KBM-7 (cell line): ENCODE measurements around the gene RUNX1.

ENCODE experiments used
- DNase-seq: peaks from one replicate; pipeline ENCODE4 v3.0.0-alpha.2; 2015
- in situ Hi-C: fragments of 300-500 bp; cut with MboI; formaldehyde crosslinking; loops from 2 replicates; pipeline ENCODE4 v1.14.3; 2020; ENCODE audit warnings: low sequenced_read_pairs, low pct_unique_long_range_greater_than_20kb, mixed read lengths

Gene RUNX1

DNA sequence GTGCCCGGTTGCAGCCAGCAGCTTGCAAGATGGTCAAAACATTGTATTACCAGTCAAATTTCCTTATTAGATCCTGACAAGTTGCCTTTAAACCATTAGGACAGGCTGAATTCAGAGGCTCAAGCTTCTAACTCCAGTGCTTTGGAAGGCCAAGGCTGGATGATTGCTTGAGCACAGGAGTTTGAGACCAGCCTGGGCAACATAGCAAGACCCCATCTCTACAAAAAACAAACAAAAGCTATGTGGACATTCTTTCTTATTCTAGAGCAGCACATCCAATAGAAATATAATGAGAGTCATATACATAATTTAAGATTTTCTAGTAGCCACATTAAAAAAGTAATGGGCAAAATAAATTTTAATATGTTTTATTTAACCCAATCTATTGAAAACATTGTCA, 149.3 kb downstream of the RUNX1 start:
- DNase-seq = no peak
- in situ Hi-C loops = no loop called here

DNA sequence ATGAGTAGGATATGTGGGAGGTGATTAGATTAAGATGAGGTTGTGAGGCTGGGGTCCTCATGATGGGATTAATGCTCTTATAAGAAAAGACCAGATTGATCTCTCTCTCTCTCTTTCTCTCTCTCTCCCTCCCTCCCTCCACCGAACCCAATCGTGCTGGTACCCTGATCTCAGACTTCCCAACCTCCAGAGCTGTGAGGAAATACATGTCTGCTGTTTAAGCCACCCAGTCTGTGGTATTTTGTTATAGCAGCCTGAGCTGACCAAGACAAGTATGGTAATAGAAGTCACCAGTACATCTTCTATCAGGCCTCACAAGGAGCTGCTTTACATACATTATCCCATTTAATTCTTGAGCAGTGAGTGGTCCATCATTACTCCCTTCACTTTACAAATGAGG, 149.8 kb downstream of the RUNX1 start:
- DNase-seq = no peak
- in situ Hi-C loops = no loop called here

DNA sequence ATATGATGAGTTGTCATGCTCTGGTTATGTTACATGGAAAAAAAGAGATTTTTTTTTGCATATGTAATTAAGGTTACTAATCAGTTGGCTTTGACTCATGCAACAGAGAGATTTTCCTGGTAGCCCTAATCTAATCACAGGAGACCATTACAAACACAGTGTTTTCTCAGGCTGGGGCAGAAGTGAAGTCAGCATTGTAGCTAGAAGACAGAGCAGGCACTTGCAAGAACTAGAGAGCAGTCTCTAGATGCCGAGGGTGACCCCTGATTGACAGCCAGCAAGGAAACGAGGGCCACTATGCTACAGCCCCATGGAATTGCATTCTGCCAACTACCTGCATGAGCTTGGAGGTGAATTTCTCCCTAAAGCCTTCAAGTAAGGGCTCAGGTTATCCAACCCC, 151.3 kb downstream of the RUNX1 start:
- DNase-seq = no peak
- in situ Hi-C loops = no loop called here

DNA sequence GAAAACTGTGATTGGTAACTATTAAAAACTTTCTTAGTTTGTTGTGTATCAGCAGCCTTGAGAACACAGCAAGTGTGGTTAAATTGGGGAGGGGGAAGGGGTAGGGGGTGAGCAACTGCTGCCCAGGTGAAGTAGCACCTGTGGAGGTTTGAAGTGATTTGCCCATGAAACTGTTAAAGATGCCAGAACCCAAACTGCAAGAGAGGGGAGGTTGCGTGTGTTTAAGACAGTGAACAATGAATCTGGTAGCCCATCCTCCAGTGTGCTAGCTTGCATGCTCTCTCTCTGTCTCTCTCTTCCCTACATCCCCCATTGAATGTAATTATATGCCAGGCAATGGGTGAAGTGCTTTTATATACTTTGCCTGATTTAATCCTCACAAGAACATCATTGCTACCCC, 154.7 kb downstream of the RUNX1 start:
- DNase-seq = no peak
- in situ Hi-C loops = no loop called here

DNA sequence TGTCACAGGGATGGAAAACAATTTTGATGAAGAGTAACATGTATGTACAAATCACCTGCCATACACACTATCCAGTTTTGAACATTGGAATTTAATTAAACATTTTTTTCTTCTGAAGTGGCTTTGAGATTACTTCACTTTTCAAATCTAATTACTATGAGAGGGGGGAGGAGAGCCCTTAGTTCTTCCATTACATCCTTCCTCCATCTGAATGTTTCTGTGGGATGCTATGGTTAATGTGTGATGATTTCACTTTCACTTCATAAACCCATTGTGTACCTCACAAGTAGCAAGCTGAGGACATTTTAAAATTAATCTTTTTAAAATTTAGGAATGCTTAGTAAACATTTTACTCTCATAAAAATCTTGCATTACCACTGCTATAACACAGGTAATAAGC, 156.9 kb downstream of the RUNX1 start:
- peak; percentile 57 for DNase-seq

DNA sequence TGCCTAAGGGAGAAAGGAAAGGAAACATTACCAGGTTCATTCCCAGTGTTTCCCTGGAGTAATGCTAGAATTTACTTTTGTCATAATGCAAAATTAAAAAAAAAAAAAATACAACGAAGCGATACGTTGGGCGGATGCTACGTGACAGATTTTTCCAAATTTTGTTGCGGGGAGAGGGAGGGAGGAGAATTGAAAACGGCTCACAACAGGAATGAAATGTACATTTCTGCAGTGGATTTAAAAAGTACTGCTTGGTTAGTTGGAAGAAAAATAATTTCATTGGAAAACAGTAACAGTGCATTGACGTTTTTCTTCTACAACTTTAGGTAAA, 157.5 kb downstream of the RUNX1 start:
- in situ Hi-C loops = no loop called here
- DNase-seq = no peak

More for the DNA sequence above, 156.9 kb downstream of the RUNX1 start:
- in situ Hi-C loops = no loop called here

DNA sequence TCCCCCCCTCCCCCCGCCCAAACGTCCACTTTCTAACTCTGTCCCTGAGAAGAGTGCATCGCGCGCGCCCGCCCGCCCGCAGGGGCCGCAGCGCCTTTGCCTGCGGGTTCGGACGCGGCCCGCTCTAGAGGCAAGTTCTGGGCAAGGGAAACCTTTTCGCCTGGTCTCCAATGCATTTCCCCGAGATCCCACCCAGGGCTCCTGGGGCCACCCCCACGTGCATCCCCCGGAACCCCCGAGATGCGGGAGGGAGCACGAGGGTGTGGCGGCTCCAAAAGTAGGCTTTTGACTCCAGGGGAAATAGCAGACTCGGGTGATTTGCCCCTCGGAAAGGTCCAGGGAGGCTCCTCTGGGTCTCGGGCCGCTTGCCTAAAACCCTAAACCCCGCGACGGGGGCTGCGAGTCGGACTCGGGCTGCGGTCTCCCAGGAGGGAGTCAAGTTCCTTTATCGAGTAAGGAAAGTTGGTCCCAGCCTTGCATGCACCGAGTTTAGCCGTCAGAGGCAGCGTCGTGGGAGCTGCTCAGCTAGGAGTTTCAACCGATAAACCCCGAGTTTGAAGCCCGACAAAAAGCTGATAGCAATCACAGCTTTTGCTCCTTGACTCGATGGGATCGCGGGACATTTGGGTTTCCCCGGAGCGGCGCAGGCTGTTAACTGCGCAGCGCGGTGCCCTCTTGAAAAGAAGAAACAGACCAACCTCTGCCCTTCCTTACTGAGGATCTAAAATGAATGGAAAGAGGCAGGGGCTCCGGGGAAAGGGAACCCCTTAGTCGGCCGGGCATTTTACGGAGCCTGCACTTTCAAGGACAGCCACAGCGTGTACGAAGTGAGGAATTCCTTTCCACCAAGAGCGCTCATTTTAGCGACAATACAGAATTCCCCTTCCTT, 158.1 kb downstream of the RUNX1 start:
- in situ Hi-C loops = no loop called here
- no peak for DNase-seq

DNA sequence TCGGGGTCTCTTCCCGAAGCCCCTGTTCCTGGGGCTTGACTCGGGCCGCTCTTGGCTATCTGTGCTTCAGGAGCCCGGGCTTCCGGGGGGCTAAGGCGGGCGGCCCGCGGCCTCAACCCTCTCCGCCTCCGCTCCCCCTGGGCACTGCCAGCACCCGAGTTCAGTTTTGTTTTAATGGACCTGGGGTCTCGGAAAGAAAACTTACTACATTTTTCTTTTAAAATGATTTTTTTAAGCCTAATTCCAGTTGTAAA, 158.7 kb downstream of the RUNX1 start:
- DNase-seq = no peak
- in situ Hi-C loops = no loop called here

DNA sequence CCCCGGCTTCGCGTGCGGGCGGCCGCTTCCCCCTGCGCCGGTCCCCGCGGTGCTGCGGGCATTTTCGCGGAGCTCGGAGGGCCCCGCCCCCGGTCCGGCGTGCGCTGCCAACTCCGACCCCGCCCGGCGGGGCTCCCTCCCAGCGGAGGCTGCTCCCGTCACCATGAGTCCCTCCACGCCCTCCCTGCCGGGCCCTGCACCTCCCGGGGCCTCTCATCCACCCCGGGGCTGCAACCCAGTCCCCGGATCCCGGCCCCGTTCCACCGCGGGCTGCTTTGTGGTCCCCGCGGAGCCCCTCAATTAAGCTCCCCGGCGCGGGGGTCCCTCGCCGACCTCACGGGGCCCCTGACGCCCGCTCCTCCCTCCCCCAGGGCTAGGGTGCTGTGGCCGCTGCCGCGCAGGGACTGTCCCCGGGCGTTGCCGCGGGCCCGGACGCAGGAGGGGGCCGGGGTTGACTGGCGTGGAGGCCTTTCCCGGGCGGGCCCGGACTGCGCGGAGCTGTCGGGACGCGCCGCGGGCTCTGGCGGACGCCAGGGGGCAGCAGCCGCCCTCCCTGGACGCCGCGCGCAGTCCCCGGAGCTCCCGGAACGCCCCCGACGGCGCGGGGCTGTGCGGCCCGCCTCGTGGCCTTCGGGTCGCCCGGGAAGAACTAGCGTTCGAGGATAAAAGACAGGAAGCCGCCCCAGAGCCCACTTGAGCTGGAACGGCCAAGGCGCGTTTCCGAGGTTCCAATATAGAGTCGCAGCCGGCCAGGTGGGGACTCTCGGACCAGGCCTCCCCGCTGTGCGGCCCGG, 159.2 kb downstream of the RUNX1 start:
- peak; percentile 79 for DNase-seq
- in situ Hi-C loops = no loop called here

DNA sequence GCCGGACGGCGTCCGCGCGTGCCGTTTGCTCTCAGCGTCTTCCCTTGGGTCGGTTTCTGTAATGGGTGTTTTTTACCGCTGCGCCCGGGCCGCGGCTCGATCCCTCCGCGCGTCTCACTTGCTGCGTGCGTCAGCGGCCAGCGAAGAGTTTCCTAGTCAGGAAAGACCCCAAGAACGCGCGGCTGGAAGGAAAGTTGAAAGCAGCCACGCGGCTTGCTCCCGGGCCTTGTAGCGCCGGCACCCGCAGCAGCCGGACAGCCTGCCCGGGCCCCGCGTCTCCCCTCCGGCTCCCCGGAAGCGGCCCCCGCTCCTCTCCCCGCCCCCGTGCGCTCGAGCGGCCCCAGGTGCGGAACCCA, 159.8 kb downstream of the RUNX1 start:
- peak; percentile 59 for DNase-seq
- in situ Hi-C loops = no loop called here

DNA sequence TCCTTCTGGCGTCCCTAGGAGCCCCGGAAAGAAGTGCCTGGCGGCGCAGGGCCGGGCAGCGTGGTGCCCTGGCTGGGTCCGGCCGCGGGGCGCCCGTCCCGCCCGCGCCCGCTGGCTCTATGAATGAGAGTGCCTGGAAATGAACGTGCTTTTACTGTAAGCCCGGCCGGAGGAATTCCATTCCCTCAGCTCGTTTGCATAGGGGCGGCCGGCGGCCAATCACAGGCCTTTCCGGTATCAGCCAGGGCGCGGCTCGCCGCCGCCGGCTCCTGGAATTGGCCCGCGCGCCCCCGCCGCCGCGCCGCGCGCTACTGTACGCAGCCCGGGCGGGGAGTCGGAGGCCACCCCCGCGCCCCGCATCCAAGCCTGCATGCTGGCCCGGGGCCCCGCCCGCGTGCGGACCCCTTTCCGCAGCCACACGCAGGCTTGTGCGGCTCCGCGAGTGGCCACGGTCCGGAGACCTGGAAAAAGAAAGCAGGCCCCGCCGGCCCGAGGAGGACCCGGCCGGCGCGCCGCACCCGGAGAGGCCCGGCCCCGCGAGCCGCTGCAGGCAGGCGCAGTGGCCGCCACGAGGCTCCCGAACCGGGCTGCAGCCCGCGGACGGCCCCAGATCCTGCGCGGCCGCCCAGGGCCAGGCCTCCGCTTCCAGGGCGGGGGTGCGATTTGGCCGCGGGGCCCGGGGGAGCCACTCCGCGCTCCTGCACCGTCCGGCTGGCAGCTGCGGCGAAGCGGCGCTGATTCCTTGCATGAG, 160.4 kb downstream of the RUNX1 start:
- in situ Hi-C loops = no loop called here
- DNase-seq = peak; percentile 95

DNA sequence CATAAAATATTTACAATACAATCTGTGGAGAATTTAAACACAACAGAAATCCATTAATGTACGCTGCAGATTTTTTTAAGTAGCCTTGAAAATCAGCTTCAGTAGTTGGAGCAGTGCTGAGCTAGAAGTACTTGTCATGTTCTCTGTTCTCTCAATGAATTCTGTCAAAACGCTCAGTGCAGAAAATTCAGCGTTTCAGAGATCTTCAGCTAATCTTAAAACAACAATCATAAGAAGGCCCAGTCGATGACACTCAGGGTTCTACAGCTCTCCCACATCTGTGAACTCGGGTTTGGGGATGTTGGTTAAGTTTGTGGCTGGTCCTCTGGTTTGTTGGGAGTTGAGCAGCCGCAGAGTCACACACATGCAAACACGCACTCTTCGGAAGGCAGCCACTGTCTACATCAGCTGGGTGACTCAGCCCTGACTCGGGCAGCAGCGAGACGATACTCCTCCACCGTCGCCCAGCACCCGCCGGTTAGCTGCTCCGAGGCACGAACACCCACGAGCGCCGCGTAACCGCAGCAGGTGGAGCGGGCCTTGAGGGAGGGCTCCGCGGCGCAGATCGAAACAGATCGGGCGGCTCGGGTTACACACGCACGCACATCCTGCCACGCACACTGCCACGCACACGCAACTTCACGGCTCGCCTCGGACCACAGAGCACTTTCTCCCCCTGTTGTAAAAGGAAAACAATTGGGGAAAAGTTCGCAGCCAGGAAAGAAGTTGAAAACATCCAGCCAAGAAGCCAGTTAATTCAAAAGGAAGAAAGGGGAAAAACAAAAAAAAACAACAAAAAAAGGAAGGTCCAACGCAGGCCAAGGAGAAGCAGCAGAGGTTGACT, 161.2 kb downstream of the RUNX1 start:
- in situ Hi-C loops = no loop called here
- DNase-seq = peak; percentile 86

DNA sequence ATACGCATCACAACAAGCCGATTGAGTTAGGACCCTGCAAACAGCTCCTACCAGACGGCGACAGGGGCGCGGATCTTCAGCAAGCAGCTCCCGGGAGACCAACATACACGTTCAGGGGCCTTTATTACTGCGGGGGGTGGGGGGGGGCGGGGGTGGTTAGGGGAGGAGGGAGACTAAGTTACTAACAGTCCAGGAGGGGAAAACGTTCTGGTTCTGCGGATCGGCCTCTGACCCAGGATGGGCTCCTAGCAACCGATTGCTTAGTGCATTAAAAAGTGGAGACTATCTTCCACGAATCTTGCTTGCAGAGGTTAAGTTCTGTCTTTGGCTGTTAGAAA, 162.0 kb downstream of the RUNX1 start:
- DNase-seq = no peak
- in situ Hi-C loops = no loop called here

DNA sequence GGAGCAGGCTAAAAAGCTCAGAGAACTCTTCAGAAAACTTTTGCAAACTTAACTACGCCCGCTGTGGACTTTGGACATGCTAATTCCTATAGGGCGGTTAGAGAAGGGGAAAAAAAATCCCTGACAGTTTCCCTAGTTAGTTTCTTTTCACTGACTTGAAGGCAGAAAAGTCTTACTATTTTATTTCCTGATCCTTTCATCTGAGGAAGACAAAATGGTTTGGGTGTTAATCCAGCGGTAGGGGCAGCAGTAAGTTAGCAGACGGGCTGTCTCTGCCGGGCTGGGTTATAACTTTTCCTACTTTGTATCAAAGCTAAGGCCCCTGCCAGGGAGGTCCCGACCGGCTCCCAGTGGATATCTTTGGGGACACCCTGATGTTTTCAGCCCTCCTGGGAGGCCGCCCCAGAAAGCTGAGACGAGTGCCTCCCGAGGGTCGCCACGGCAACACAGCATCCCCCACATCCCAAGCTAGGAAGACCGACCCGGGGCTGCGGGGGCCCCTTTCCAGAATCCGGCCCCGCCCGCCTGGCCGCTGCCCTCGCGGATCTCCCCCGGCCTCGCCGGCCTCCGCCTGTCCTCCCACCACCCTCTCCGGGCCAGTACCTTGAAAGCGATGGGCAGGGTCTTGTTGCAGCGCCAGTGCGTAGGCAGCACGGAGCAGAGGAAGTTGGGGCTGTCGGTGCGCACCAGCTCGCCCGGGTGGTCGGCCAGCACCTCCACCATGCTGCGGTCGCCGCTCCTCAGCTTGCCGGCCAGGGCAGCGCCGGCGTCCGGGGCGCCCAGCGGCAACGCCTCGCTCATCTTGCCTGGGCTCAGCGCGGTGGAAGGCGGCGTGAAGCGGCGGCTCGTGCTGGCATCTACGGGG, 162.6 kb downstream of the RUNX1 start:
- in situ Hi-C loops = no loop called here
- peak; percentile 42 for DNase-seq

DNA sequence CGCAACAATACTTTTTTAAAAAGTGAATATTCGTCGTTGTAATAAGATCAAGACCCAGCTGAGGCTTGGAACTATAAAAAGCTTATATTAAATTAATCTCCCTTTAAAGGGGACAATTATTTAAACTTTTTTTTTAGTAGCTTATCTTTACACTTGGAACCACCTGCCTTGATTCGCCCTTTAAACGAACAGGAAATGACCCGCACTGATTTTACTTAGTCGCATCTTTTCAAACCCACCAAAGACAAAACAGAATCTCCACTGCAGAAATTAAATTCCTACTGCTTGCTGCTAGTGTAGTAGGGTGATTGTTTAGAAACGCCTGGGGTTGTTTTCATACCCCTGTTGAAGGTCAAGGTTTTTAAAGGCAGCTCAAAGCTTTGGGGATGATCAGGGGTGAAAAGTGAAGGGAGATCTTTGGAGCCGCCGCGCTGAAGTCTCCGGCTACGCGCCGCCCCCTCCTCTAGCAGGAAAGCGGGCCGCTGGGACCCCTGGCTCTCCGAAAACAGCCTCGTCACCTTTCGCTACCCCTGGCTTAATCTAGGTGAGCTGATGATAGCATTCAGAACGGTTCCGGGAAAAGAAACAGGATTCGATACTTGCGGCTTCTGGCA, 163.4 kb downstream of the RUNX1 start:
- DNase-seq = peak; percentile 35
- in situ Hi-C loops = no loop called here

DNA sequence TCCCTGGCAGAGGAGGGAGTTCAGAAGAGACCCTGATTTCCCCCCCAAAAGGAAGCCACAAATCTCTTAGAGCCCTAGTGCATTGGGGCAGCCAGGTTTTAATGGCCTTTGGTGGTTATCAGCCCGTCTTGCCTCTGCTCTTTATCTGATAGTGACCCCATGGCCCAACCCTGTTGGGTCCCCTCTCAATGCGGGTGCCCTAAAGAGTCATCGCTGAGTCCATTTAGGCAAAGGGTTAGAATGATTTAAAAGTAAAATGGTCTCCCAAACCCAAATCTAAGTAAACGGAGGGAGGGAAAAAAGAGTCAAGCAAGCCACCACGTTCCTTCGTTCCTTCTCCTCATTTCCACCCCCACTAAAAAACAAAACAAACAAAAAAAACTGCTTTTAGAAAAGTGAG, 164.0 kb downstream of the RUNX1 start:
- peak; percentile 43 for DNase-seq
- in situ Hi-C loops = no loop called here

DNA sequence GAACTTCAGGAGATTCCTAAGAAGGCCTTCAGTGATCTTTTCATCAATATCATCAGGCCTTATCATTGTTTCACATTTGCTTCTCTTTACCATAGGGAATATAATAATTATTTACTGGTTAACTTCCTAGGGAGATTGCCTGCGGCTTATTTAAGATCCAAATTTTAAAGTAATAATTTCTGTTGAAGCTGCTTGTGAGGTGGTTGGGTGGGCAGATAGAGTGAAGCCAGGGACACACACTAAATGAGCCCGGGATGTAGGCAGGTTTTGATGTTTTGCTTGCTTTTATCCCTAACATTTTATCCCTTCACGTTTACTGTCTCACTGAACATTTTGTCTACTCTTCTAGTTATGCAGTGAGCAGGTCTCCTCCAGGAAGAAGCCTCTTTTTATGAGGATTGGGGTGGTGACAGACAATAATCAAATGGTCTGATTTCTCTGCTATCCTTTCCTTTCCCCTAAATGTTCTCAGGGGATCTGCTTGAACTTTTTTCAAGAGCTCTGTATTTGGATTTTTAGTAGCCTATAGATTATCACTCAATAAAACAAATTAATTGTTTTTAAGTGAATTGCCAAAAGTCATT, 164.7 kb downstream of the RUNX1 start:
- no peak for DNase-seq
- in situ Hi-C loops = no loop called here
